Measurements from ENCODE around the gene AIG1.

The AIG1 gene

GRCh38 chr6:143180826-143181225 is 120.1 kb downstream of the AIG1 start:
- ChIA-PET CTCF (no interaction called here), POLR2A (no interaction called here)
- TF ChIP-seq FOXA1 (IDR thresholded peaks at IDR 0.05) = no peak
- no peak for TF ChIP-seq ARNT (IDR thresholded peaks at IDR 0.05)
- TF ChIP-seq SP1 (IDR thresholded peaks at IDR 0.05) = no peak
- no peak for TF ChIP-seq BHLHE40 (IDR thresholded peaks at IDR 0.05; ENCODE audit: borderline replicate concordance)
- no peak for TF ChIP-seq L3MBTL2 (conservative IDR thresholded peaks at IDR 0.05)
- TF ChIP-seq CTBP1 (IDR thresholded peaks at IDR 0.05; ENCODE audit: borderline replicate concordance) = no peak
- no peak for TF ChIP-seq PKNOX1 (IDR thresholded peaks at IDR 0.05)
- no peak for TF ChIP-seq LEF1 (IDR thresholded peaks at IDR 0.05; ENCODE audit: borderline replicate concordance)
- no peak for TF ChIP-seq SUZ12 (IDR thresholded peaks at IDR 0.05)
- TF ChIP-seq ELF4 (IDR thresholded peaks at IDR 0.05) = no peak
- no peak for TF ChIP-seq ZNF384 (IDR thresholded peaks at IDR 0.05)
- no peak for TF ChIP-seq NFRKB (IDR thresholded peaks at IDR 0.05)
- DNase-seq (ENCODE audit: extremely low spot score) = no peak

DNA sequence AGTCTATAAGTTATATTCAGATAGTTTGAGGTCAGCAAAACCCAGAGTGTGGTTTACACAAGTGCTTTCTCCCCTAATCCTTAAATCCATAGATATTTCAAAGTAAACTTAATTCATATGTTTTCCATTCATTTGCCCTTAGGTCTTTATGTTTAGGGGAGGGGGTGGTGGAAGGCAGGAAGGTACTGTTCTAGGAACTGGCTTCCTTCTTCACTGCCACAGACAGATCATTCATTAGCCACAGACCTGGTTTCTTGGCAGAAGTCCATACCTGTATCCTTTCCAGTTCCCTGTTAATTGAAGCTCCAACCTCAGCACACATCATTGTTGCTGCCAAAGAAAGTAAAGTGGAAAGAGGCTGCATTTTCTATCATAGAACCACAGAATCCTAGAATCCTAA is 123.0 kb downstream of the AIG1 start:
- POLR2A ChIA-PET = no interaction called here
- TF ChIP-seq CTBP1 (IDR thresholded peaks at IDR 0.05; ENCODE audit: borderline replicate concordance) = no peak
- no peak for TF ChIP-seq FOXA1 (IDR thresholded peaks at IDR 0.05)
- CTCF ChIA-PET = no interaction called here
- DNase-seq (ENCODE audit: extremely low spot score) = no peak

DNA sequence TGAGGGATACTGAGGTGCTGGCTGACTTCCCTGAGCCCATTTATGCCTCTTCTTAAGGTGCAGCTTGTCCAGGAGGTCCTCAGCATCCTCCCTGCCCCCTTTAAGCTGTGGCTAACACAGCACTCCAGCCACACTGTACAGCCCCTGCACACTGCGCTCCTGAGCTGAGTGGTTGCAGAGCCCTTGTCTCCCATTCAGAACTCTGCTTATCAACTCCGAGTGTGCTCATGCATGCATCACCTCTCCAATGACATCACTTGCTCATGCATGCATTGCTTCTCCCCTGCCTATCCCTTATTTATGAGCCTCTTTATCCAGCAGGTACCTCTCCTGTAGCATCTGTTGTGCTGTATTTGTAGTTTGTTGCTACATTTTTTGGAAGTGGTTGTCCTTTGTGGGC is 124.6 kb downstream of the AIG1 start:
- TF ChIP-seq ELF4 (IDR thresholded peaks at IDR 0.05) (no peak), PKNOX1 (IDR thresholded peaks at IDR 0.05) (no peak), TARDBP (IDR thresholded peaks at IDR 0.05) (no peak), FOXA1 (IDR thresholded peaks at IDR 0.05) (no peak), NFRKB (IDR thresholded peaks at IDR 0.05) (no peak), ARNT (IDR thresholded peaks at IDR 0.05) (no peak), LEF1 (IDR thresholded peaks at IDR 0.05; ENCODE audit: borderline replicate concordance) (no peak), CTBP1 (IDR thresholded peaks at IDR 0.05; ENCODE audit: borderline replicate concordance) (no peak), BHLHE40 (IDR thresholded peaks at IDR 0.05; ENCODE audit: borderline replicate concordance) (no peak), SUZ12 (IDR thresholded peaks at IDR 0.05) (no peak), ZNF384 (IDR thresholded peaks at IDR 0.05) (no peak), L3MBTL2 (conservative IDR thresholded peaks at IDR 0.05) (no peak), FOXK2 (IDR thresholded peaks at IDR 0.05) (no peak), SP1 (IDR thresholded peaks at IDR 0.05) (no peak), FOXM1 (IDR thresholded peaks at IDR 0.05; ENCODE audit: borderline replicate concordance) (no peak), HDGF (IDR thresholded peaks at IDR 0.05; ENCODE audit: borderline replicate concordance) (no peak)
- POLR2A ChIA-PET = no interaction called here
- CTCF ChIA-PET = interaction anchor here (0.8 kb wide), 1 partner anchor 9 kb away, joined by 3 read pairs; no protein-coding TSS in a partner anchor
- DNase-seq (ENCODE audit: extremely low spot score) = no peak

DNA sequence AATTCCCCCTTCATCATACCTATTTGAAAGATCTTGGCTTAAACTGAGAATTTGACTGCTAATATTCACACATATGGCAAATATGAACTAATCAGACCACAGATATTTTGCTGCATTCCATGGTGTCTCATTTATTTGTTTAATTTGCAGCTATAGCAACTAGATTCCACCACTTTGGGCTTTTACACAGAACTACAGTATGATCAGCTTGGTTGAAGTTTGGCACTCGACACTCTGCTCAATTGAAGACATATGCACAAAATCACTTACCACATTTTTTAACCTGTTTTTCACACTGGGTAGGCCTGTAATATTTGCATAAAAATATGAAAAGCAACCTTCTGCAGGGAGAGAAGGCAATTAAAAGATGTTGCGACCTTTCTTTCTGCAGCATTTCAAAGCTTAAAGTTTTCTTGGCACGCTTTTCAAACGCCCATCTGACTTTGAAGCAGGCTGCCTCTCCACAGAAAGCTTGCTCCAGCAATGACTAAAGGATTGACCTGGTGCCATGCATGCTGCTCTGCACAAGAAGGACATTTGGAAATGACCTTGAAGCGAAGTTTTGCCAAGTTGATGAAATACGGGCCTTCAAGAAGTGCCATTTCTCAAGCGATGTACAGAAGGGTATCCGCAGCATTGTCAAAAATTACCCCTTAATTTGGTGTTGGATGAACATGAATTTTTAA is 126.7 kb downstream of the AIG1 start:
- no peak for DNase-seq (ENCODE audit: extremely low spot score)
- ChIA-PET POLR2A (no interaction called here), CTCF (interaction anchor here (1.4 kb wide), 1 partner anchor 11 kb away, joined by 5 read pairs; no protein-coding TSS in a partner anchor)
- TF ChIP-seq CTBP1 (IDR thresholded peaks at IDR 0.05; ENCODE audit: borderline replicate concordance) = no peak
- TF ChIP-seq LEF1 (IDR thresholded peaks at IDR 0.05; ENCODE audit: borderline replicate concordance) = no peak
- no peak for TF ChIP-seq SP1 (IDR thresholded peaks at IDR 0.05)
- no peak for TF ChIP-seq ARNT (IDR thresholded peaks at IDR 0.05)
- TF ChIP-seq SUZ12 (IDR thresholded peaks at IDR 0.05) = no peak
- TF ChIP-seq FOXM1 (IDR thresholded peaks at IDR 0.05; ENCODE audit: borderline replicate concordance) = no peak
- TF ChIP-seq NFRKB (IDR thresholded peaks at IDR 0.05) = no peak
- no peak for TF ChIP-seq FOXA1 (IDR thresholded peaks at IDR 0.05)
- TF ChIP-seq FOXK2 (IDR thresholded peaks at IDR 0.05) = no peak
- TF ChIP-seq L3MBTL2 (conservative IDR thresholded peaks at IDR 0.05) = no peak
- TF ChIP-seq TARDBP (IDR thresholded peaks at IDR 0.05) = no peak
- no peak for TF ChIP-seq ELF4 (IDR thresholded peaks at IDR 0.05)
- TF ChIP-seq HDGF (IDR thresholded peaks at IDR 0.05; ENCODE audit: borderline replicate concordance) = no peak
- no peak for TF ChIP-seq PKNOX1 (IDR thresholded peaks at IDR 0.05)

GRCh38 chr6:143188292-143188691 is 127.6 kb downstream of the AIG1 start:
- DNase-seq (ENCODE audit: extremely low spot score) = no peak
- ChIA-PET POLR2A (no interaction called here), CTCF (no interaction called here)
- no peak for TF ChIP-seq HDGF (IDR thresholded peaks at IDR 0.05; ENCODE audit: borderline replicate concordance)
- no peak for TF ChIP-seq L3MBTL2 (conservative IDR thresholded peaks at IDR 0.05)
- TF ChIP-seq ELF4 (IDR thresholded peaks at IDR 0.05) = no peak
- TF ChIP-seq FOXM1 (IDR thresholded peaks at IDR 0.05; ENCODE audit: borderline replicate concordance) = no peak
- TF ChIP-seq ZNF384 (IDR thresholded peaks at IDR 0.05) = no peak
- TF ChIP-seq PKNOX1 (IDR thresholded peaks at IDR 0.05) = no peak
- no peak for TF ChIP-seq FOXK2 (IDR thresholded peaks at IDR 0.05)

GRCh38 chr6:143191361-143191760 is 130.7 kb downstream of the AIG1 start:
- POLR2A ChIA-PET = no interaction called here
- CTCF ChIA-PET = no interaction called here
- no peak for DNase-seq (ENCODE audit: extremely low spot score)
- no peak for TF ChIP-seq TARDBP (IDR thresholded peaks at IDR 0.05)
- TF ChIP-seq HDGF (IDR thresholded peaks at IDR 0.05; ENCODE audit: borderline replicate concordance) = no peak
